Mucosa of gallbladder (tissue), 1 donor: ENCODE results near the gene SKIDA1. TPM values are rescaled to one million over a fixed set of nuclear protein-coding genes. Genes with fewer than 3 reads are reported as not detected.

Experiments used
- DNase-seq: peaks from one replicate; pipeline ENCODE4 v3.0.0-alpha.2; 2020; ENCODE audit warnings: low spot score
- total RNA-seq: library from RNA; stranded (reverse); gene quantifications from one replicate; pipeline ENCODE4 v1.2.1, GENCODE V29; 2021
- donor health status: DM: no; HTN: no; CAD: no.

The SKIDA1 gene
- total RNA-seq, 1 donor from 2014 or later: 1.2 TPM

GRCh38 chr10:21482821-21483220 lies 42.7 kb downstream of the SKIDA1 start:
- DNase-seq: no peak

GRCh38 chr10:21481407-21481806 lies 44.1 kb downstream of the SKIDA1 start:
- DNase-seq: no peak

GRCh38 chr10:21479570-21480315 lies 45.7 kb downstream of the SKIDA1 start:
- DNase-seq: no peak

GRCh38 chr10:21475393-21475792 lies 50.1 kb downstream of the SKIDA1 start:
- DNase-seq: no peak

GRCh38 chr10:21473541-21473940 lies 51.9 kb downstream of the SKIDA1 start:
- DNase-seq: no peak

- DNase-seq: no peak
Observed at GRCh38 chr10:21473135-21473534, 52.3 kb downstream of the SKIDA1 start.

- DNase-seq: no peak
Observed at GRCh38 chr10:21468086-21468485, 57.4 kb downstream of the SKIDA1 start.

- DNase-seq: no peak
Observed at GRCh38 chr10:21467633-21468032, 57.8 kb downstream of the SKIDA1 start.

GRCh38 chr10:21464134-21464533 lies 61.3 kb downstream of the SKIDA1 start:
- no peak for DNase-seq

Other genes with a start within 250 kb of the SKIDA1 start
- gene MLLT10, start 8.6 kb upstream of the SKIDA1 start, total RNA-seq: 33.0 TPM